ENCODE results near the gene CLP1.
"Not testable (repeated sequence)": the region's sequence is repeated elsewhere in the genome, so short reads cannot be mapped to it uniquely, and the experiment has no call there.

Gene CLP1

GRCh38 chr11:57667117-57667735 lies 9.7 kb downstream of the CLP1 start:
- peak; percentile 96 for DNase-seq (ENCODE audit: low spot score)

GRCh38 chr11:57667736-57668433 lies 10.3 kb downstream of the CLP1 start, which contains the start of gene ZDHHC5:
ZDHHC5 (plus strand) TSS chr11:57668114; CDS start chr11:57673091, 4,977 bp downstream.
- peak; percentile 100 for DNase-seq (ENCODE audit: low spot score)

GRCh38 chr11:57668434-57668782 lies 10.8 kb downstream of the CLP1 start:
- peak; percentile 39 for DNase-seq (ENCODE audit: low spot score)

GRCh38 chr11:57674251-57674650 lies 16.7 kb downstream of the CLP1 start:
- DNase-seq (ENCODE audit: low spot score) = no peak

GRCh38 chr11:57675176-57675941 lies 17.8 kb downstream of the CLP1 start:
- DNase-seq (ENCODE audit: low spot score) = no peak

- no peak for DNase-seq (ENCODE audit: low spot score)
Measured at GRCh38 chr11:57679396-57679795, 21.8 kb downstream of the CLP1 start.

- DNase-seq (ENCODE audit: low spot score) = no peak
Measured at GRCh38 chr11:57680552-57680874, 23.0 kb downstream of the CLP1 start.

- no peak for DNase-seq (ENCODE audit: low spot score)
Measured at GRCh38 chr11:57681168-57681567, 23.6 kb downstream of the CLP1 start.

- DNase-seq (ENCODE audit: low spot score) = not testable (repeated sequence)
Measured at GRCh38 chr11:57690474-57690873, 32.9 kb downstream of the CLP1 start.

GRCh38 chr11:57698843-57699365 lies 41.3 kb downstream of the CLP1 start:
- no peak for DNase-seq (ENCODE audit: low spot score)

- no peak for DNase-seq (ENCODE audit: low spot score)
Measured at GRCh38 chr11:57699813-57700212, 42.3 kb downstream of the CLP1 start.

- no peak for DNase-seq (ENCODE audit: low spot score)
Measured at GRCh38 chr11:57700425-57700824, 42.9 kb downstream of the CLP1 start.

- no peak for DNase-seq (ENCODE audit: low spot score)
Measured at GRCh38 chr11:57703341-57703740, 45.8 kb downstream of the CLP1 start.

GRCh38 chr11:57704932-57705331 lies 47.4 kb downstream of the CLP1 start:
- no peak for DNase-seq (ENCODE audit: low spot score)

GRCh38 chr11:57705432-57705831 lies 47.9 kb downstream of the CLP1 start:
- DNase-seq (ENCODE audit: low spot score) = not testable (repeated sequence)

- no peak for DNase-seq (ENCODE audit: low spot score)
Measured at GRCh38 chr11:57709802-57710367, 52.3 kb downstream of the CLP1 start.

Measured in CD4-positive, alpha-beta T cell treated with Interleukin-2 at 100 ng/mL for 4 hours (primary cell).